ENCODE data around the gene ITPR1.

DNA sequence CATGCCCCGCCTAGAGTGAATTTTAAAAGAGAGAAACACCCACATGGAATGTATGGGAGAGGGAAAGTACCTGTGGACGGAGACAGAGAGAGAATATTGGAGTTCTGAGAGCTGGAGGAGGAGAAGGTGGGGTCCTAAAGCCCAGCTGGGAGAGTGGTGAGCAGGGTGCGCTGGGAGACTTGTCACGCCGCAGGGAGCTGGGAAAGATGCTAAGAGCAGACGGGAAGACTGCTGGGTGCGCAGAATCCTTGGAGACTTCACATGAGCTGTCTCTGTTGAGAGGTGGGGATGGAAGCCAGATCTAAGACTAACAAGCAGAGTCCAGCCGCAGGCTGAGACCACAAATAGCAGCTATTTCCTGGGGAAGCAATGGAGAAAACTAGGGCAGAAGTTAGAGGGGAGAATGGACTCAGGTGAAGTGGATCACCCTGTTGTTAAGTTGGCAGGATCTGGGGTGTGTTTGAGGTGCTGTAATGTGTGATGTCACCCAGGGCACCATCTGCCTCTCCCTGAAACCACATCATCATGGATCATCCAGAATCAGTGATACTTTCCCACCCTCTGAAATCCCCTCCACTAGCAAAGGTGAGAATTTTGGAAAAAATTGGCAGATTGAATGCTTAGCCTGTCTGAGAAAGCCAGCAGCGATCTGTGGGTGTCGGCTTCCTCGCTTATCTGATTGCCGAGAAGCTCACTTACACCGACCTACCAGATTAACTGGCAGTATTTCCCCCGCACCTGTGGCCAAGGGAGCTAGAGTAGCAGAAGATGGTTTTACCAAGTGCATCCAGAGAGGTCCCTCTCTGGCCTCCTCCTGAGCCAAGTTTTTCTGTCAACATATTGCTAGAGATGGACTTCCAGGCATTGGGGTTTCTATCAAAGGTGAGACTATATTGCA, 311.3 kb downstream of the ITPR1 start:
- TF ChIP-seq, protein P1, sequence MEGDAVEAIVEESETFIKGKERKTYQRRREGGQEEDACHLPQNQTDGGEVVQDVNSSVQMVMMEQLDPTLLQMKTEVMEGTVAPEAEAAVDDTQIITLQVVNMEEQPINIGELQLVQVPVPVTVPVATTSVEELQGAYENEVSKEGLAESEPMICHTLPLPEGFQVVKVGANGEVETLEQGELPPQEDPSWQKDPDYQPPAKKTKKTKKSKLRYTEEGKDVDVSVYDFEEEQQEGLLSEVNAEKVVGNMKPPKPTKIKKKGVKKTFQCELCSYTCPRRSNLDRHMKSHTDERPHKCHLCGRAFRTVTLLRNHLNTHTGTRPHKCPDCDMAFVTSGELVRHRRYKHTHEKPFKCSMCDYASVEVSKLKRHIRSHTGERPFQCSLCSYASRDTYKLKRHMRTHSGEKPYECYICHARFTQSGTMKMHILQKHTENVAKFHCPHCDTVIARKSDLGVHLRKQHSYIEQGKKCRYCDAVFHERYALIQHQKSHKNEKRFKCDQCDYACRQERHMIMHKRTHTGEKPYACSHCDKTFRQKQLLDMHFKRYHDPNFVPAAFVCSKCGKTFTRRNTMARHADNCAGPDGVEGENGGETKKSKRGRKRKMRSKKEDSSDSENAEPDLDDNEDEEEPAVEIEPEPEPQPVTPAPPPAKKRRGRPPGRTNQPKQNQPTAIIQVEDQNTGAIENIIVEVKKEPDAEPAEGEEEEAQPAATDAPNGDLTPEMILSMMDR (IDR thresholded peaks at IDR 0.05): no peak
- no peak for TF ChIP-seq EP300 (IDR thresholded peaks at IDR 0.05)
- TF ChIP-seq POLR2AphosphoS5 (IDR thresholded peaks at IDR 0.05): no peak

All from gastroesophageal sphincter (tissue), 3 donors.